Testis (tissue), 2 donors: ENCODE results near the gene FRG2.

Source experiments
- CTCF ChIP-seq, 3 experiments: fragments of 450-650 bp in 2 of 3; fragments of 200-600 bp in 1 of 3; sonication (generic) in 1 of 3; IDR thresholded peaks; one replicate each; pipeline ENCODE4 v1.5.1; 2016 to 2019; ENCODE audit warnings: antibody characterized with exemption in 3 of 3, mild to moderate bottlenecking in 2 of 3, moderate library complexity in 1 of 3
- POLR2A ChIP-seq: fragments of 450-650 bp; IDR thresholded peaks from one replicate; pipeline ENCODE4 v1.6.1; 2017; ENCODE audit warnings: antibody characterized with exemption, mild to moderate bottlenecking, moderate library complexity

GRCh38 chr4:189981970-189982369, 45.1 kb downstream of the FRG2 start:
- TF ChIP-seq CTCF (IDR thresholded peaks at IDR 0.05) (no peak), POLR2A (no peak)
